ENCODE results near the gene NEK1. TPM values are rescaled to one million over a fixed set of nuclear protein-coding genes. Genes with fewer than 3 reads are reported as not detected.

The NEK1 gene
- total and polyA plus RNA-seq, 2 donors (not counting 1 experiment from before 2014, with no cell fraction given): 3.3 to 21.4 TPM

- no CpG with 5 or more reads among the region's 4 CpGs for WGBS (ENCODE audit: insufficient coverage)
- POLR2A ChIA-PET: no interaction called here
Observed at GRCh38 chr4:169420291-169420690, 192.1 kb downstream of the NEK1 start.

DNA sequence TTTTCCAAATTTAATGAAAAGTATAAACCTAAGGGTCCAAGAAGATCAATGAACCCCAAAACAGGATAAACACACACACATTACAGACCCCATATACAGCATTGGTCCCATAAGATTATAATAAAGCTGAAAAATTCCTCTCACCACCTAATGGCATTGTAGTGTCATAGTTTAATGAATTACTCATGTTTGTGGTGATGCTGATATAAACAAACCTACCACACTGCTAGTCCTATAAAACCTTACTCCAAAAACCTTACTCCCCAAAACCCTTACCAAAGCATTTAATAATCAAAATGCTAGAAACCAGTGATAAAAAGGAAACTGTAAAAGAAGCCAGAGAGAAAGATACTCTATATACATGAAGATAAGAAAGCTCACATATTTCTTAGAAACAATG is 193.5 kb downstream of the NEK1 start:
- no peaks in the 10 kb centered on the region for H3K27me3 ChIP-seq (replicated peaks in 1 of 4; ENCODE audit: control extremely low read depth in 1 of 4, control insufficient read depth in 3 of 4, insufficient read depth in 4 of 4, low read length in 3 of 4)
- Mint-ChIP-seq H3K27me3 (no peaks in the 10 kb centered on the region), H3K4me3 (no peak overlapping the region), H3K4me1 (no peaks in the 10 kb centered on the region), H3K9me3 (ENCODE audit: insufficient read depth) (no peaks in the 10 kb centered on the region), H3K27ac (no peak overlapping the region)
- H4K20me1 ChIP-seq (ENCODE audit: control insufficient read depth, insufficient read depth, low read length, poor library complexity, severe bottlenecking): no peaks in the 10 kb centered on the region
- intact Hi-C loops (cut with micrococcal nuclease): no loop called here
- no peak overlapping the region for H3K4me2 ChIP-seq (replicated peaks; ENCODE audit: low read depth, low read length, poor library complexity, severe bottlenecking)
- H3K9me3 ChIP-seq (ENCODE audit: control extremely low read depth in 1 of 3, control insufficient read depth in 2 of 3, insufficient read depth in 1 of 3, low read length in 2 of 3): no peaks in the 10 kb centered on the region
- H3K36me3 ChIP-seq (replicated peaks in 1 of 2; ENCODE audit: control extremely low read depth in 1 of 2, control insufficient read depth in 1 of 2, extremely low read depth in 1 of 2, insufficient read depth in 2 of 2, low read length in 1 of 2): peaks cover 0 to 3% of the 10 kb centered on the region in 2 experiments
- DNase-seq (no peak), ATAC-seq (ENCODE audit: low read depth) (no peak)
- H3K27ac ChIP-seq (ENCODE audit: low read length in 2 of 2): no peak overlapping the region
- no peak overlapping the region for H3K4me3 ChIP-seq (ENCODE audit: control extremely low read depth in 1 of 5, extremely low read depth in 1 of 5, insufficient read depth in 1 of 5, low read depth in 2 of 5, low read length in 4 of 5)
- H3K79me2 ChIP-seq (ENCODE audit: control insufficient read depth, insufficient read depth, low read length): no peaks in the 10 kb centered on the region
- no peak for TF ChIP-seq CTCF (IDR thresholded peaks at IDR 0.05)
- TF ChIP-seq EZH2 (IDR thresholded peaks at IDR 0.05; ENCODE audit: borderline replicate concordance, insufficient read depth, low read depth, low read length, poor library complexity, severe bottlenecking): no peak
- no peak overlapping the region for H3K9ac ChIP-seq (ENCODE audit: low read length)
- no peaks in the 10 kb centered on the region for H3K4me1 ChIP-seq (ENCODE audit: control insufficient read depth in 2 of 2, insufficient read depth in 2 of 2, low read length in 2 of 2)
- ChIA-PET POLR2A (no interaction called here), CTCF (no interaction called here)
- H2AFZ ChIP-seq (ENCODE audit: insufficient read depth, low read depth, low read length, poor library complexity, severe bottlenecking): no peak overlapping the region

More at GRCh38 chr4:169420291-169420690, 192.1 kb downstream of the NEK1 start:
- H3K4me1 Mint-ChIP-seq: no peaks in the 10 kb centered on the region
- no peaks in the 10 kb centered on the region for H3K27me3 Mint-ChIP-seq
- ATAC-seq (ENCODE audit: low read depth) (no peak), DNase-seq (no peak)
- no peak overlapping the region for H3K4me3 ChIP-seq (ENCODE audit: control extremely low read depth in 1 of 5, extremely low read depth in 1 of 5, insufficient read depth in 1 of 5, low read depth in 2 of 5, low read length in 4 of 5)
- H3K4me3 Mint-ChIP-seq: no peak overlapping the region
- no peak overlapping the region for H3K27ac ChIP-seq (ENCODE audit: low read length in 2 of 2)
- H3K4me1 ChIP-seq (ENCODE audit: control insufficient read depth in 2 of 2, insufficient read depth in 2 of 2, low read length in 2 of 2): no peaks in the 10 kb centered on the region
- H2AFZ ChIP-seq (ENCODE audit: insufficient read depth, low read depth, low read length, poor library complexity, severe bottlenecking): no peak overlapping the region
- no peak overlapping the region for H3K27ac Mint-ChIP-seq
- intact Hi-C loops (cut with micrococcal nuclease): no loop called here
- H3K27me3 ChIP-seq (replicated peaks in 1 of 4; ENCODE audit: control extremely low read depth in 1 of 4, control insufficient read depth in 3 of 4, insufficient read depth in 4 of 4, low read length in 3 of 4): no peaks in the 10 kb centered on the region
- H4K20me1 ChIP-seq (ENCODE audit: control insufficient read depth, insufficient read depth, low read length, poor library complexity, severe bottlenecking): no peaks in the 10 kb centered on the region
- no peak overlapping the region for H3K4me2 ChIP-seq (replicated peaks; ENCODE audit: low read depth, low read length, poor library complexity, severe bottlenecking)
- CTCF ChIA-PET: interaction anchor here (0.6 kb wide), 1 partner anchor 947 kb away, joined by 4 read pairs; no protein-coding TSS in a partner anchor
- H3K9ac ChIP-seq (ENCODE audit: low read length): no peak overlapping the region
- peaks cover 4 to 5% of the 10 kb centered on the region in 2 experiments for H3K36me3 ChIP-seq (replicated peaks in 1 of 2; ENCODE audit: control extremely low read depth in 1 of 2, control insufficient read depth in 1 of 2, extremely low read depth in 1 of 2, insufficient read depth in 2 of 2, low read length in 1 of 2)
- no peaks in the 10 kb centered on the region for H3K9me3 ChIP-seq (ENCODE audit: control extremely low read depth in 1 of 3, control insufficient read depth in 2 of 3, insufficient read depth in 1 of 3, low read length in 2 of 3)
- no peaks in the 10 kb centered on the region for H3K79me2 ChIP-seq (ENCODE audit: control insufficient read depth, insufficient read depth, low read length)
- H3K9me3 Mint-ChIP-seq (ENCODE audit: insufficient read depth): no peaks in the 10 kb centered on the region
- no peak for TF ChIP-seq CTCF (IDR thresholded peaks at IDR 0.05)

Measured in B cell (primary cell).